ENCODE measurements around the gene KLK13.

KLK13 gene

GRCh38 chr19:51060336-51060735 lies 4.6 kb downstream of the KLK13 start:
- no peak for DNase-seq

GRCh38 chr19:51059715-51060114 lies 5.2 kb downstream of the KLK13 start:
- DNase-seq, result no peak

GRCh38 chr19:51055866-51056265 lies 9.0 kb downstream of the KLK13 start:
- DNase-seq, result no peak

- no peak for DNase-seq
These were observed 17.9 kb downstream of the KLK13 start for GRCh38 chr19:51047031-51047335.

GRCh38 chr19:51044327-51044726 lies 20.6 kb downstream of the KLK13 start:
- DNase-seq, result no peak

- no peak for DNase-seq
These were observed 21.4 kb downstream of the KLK13 start for GRCh38 chr19:51043497-51043896.

- no peak for DNase-seq
These were observed 24.7 kb downstream of the KLK13 start for GRCh38 chr19:51040151-51040550.

DNA sequence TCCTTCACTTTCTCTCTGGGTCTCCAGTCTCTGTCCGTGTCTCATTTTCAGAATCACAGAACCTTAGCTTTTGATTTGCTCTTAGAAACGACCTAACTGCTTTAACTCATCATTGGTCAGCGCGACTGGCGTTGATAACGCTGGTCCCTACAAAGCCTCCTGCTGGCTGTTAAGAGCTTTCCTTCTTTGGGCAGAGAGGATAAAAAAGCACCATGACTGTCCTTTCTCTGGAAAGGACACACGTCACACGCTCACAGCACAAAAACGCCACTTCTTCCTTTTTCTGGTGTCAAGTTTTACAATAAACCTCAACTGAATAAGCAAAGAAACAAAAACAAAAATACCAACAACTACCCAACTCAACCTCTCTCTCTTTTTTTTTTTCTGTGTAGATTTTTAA lies 28.4 kb downstream of the KLK13 start:
- DNase-seq, result no peak

DNA sequence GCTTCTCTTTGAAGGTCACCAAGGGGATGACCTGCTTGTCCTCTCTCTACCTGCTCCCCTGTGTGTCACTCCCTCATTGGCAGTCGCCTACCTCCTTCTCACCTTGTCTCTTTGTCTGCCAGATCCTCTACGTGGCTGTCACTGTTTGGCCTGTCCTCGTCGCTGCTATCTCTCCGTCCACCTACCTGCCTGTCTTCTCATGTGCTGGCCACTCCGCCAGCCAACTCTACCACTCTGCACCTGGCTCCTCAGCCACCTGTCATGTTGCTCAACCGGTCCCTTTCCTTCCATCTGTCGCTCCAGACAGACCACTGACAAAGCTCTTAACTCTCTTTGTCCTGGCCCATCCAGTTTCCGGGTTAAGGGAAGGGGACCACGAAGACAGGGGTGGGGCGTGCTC lies 30.2 kb downstream of the KLK13 start, which contains the start of gene KLK12:
TSS of gene KLK12 (minus strand) at position 299 of the 400 bp plus-strand sequence. CDS start 381 bp downstream, outside the sequence.
- DNase-seq, result peak; percentile 13

- no peak for DNase-seq
These were observed 33.0 kb downstream of the KLK13 start for GRCh38 chr19:51031880-51032225.

- peak; percentile 18 for DNase-seq
These were observed 33.5 kb downstream of the KLK13 start for GRCh38 chr19:51031220-51031879.

DNA sequence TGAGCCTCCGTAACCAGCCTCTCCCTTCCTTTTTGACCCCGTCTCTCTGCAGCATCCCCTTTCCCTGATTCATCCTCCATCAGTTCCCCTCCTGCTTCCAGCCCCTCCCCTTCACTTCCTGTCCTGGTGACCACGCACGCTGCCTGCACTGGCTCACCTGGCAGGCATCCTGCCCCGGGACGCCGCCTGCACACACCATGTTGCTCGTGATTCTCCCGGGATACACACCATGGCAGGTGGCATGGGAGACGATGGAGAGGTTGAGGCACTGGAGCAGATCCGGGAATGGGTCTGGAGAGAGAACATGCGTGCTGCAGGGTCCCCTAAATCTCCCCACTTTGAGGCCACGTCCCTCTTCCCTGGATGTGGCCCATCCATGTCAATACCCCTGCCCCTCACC lies 34.3 kb downstream of the KLK13 start:
- DNase-seq, result no peak

GRCh38 chr19:51029718-51030117 lies 35.2 kb downstream of the KLK13 start:
- DNase-seq, result no peak

DNA sequence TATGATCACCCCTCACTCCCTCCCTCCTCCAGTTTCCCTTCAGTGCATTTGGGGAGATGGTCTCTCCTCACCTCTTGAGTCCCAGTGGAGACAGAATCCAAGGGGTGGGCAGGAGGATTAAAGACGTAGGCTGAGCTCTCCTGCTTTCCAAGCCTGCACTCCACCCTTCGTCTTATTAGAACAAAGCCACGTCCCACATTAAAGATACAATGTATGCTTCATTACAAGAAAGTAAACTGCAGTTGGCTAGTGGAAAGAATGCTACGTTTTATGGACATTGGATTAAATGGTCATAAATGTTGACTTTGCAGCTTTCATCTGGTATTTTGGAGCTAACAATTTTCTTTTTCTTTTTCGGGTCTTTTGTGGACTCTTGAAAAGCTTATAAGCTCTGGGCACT lies 37.0 kb downstream of the KLK13 start:
- DNase-seq, result no peak

- no peak for DNase-seq
These were observed 37.6 kb downstream of the KLK13 start for GRCh38 chr19:51027126-51027806.

GRCh38 chr19:51026554-51026831 lies 38.4 kb downstream of the KLK13 start, which contains the start of gene KLK11:
Gene KLK11, minus strand, starts transcription at chr19:51026616. Its CDS starts 985 bp downstream, at chr19:51025631.
- no peak for DNase-seq

DNA sequence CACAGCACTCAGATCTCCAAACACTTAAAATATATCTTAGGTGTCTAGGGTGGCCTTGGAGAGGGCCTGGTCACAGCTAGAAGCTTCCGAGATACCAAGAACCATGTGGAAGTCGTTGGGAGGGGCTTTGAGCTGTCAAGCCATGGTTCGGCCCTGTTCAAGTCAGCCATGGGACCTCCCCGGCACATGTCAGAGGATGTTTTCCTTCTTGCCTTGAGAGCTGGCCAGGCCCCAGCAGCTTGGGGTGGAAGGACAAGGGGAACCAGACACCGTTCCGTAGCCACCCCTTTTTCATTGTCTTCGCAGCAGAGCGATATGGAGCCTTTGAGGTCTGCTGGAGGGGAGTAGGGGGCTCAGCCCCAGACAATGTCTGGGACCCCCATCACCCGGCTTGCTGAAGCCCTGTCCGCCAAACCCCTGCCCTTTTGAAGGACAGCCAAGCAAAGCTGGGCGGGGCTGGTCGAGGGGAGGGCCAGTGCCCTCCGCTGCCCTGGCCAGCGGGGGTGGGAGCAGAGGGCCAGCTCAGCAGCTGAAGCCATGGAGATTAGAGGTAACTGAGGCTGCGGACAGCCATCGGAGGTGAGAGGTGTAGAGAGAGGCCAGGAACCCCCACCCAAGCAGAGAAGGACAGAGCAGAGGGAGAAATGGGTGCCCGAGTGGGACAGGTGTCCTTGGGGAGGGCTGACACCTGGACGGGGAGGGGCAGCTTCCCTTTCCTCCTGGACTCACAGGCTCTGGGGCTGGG lies 38.9 kb downstream of the KLK13 start:
- no peak for DNase-seq

DNA sequence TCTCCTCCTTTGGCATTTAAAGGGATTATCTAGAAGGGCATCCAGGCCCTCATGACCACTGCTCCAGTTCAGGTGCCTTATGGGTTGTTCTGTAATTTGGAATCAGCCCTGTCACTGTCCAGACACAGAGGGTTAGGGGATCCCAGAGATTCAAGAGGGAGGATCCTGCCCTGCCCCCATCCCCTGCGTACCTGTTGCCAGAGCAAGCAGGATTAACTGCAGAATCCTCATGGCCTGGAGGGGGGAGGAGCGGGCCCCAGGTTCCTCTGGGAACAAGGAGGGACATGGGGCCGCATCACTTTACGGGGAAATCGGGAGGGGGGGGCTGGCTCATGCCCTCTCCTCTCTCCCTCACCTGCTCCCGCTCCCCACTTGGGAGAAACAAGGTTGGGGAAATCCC lies 39.5 kb downstream of the KLK13 start:
- no peak for DNase-seq

DNA sequence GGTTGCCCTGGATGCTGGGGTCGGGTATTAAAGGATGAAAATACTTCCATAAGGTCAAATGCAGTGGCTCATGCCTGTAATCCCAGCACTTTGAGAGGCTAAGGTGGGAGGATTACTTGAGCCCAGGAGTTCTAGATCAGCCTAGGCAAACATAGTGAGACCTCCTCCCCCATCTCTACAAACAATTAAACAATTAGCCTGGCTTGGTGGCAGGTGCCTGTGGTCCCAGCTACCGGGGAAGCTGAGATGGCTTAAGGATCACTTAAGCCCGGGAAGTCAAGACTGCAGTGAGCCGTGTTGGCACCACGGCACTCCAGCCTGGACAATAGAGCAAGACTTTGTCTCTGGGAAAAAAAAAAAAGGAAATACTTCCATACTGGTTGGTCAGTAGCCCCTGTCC lies 40.0 kb downstream of the KLK13 start:
- peak; percentile 2 for DNase-seq

DNA sequence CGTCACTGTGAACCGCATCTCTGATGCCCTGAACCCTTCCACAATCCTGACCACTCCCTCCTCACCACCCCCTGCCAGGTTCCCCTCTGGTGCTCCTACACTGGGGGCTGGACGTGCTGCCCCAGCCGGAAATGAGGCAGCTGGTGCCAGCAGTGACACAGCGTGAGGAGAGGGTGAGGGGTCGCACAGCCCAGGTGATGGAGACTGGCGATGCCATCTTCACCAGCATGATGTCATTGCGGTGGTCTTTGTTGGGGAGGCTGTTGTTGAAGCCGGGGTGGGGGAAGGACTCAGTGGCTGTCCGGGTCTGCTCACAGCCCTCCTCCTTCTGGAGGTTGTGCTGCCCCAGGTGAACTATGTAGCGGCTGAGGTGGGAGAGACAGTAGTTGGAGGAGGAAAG lies 40.9 kb downstream of the KLK13 start:
- DNase-seq, result peak; percentile 11

DNA sequence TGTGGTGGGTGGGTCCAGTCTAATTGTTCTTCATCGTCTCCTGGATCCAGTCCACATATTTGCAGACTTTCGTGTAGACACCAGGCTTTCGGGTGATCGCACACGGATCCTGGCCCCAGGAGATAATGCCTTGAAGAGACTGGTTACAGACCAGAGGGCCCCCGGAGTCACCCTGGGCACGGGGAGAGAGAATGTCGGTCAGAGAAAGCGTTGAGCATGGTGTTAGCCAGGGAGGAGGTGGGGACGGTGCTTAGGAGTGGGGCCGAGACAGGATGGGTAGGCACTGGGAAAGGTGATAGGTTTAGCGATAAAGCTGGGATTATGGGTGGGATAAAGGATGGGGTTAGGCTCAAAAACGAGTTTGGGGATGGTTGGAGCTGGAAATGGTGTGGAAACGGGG lies 42.4 kb downstream of the KLK13 start:
- no peak for DNase-seq

DNA sequence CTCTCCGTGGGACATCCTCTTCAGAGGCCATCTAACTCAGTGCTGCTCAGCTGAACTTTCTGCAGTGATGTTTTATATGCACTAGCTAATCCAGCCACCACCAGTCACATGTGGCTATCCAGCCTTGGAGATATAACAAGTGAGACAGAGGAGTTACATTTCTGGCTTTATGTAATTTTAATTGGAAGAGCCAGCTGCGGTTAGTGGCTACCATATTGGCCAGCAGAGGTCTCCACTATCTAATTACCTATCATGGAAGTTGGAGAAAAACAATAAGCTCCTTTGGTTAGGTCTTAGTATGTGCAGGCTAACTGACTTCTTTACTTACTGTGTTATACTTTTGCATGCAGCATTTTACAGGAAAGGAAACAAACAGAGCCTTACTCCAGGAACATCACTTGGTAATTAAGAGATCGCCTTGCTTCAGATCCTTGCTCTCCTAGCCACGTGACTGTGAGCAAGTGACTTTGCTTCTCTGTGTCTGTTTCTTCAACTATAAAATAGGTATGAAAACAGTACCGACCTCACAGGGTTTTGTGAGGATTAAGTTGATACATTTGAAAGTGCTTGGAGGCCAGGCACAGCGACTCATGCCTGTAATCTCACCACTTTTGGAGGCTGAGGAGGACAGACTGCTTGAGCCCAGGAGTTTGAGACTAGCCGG lies 43.8 kb downstream of the KLK13 start:
- DNase-seq, result no peak

- no peak for DNase-seq
These were observed 45.4 kb downstream of the KLK13 start, which contains the start of gene KLK10 for GRCh38 chr19:51019544-51019925. Gene KLK10, minus strand, starts transcription at chr19:51019709. Its CDS starts 579 bp downstream, at chr19:51019130.
